NCI-H2107 treated with DMSO at 0.1 percent for 48 hours (cell line): Measurements from ENCODE around the gene TUBGCP2.

Source experiments
- DNase-seq: peaks from one replicate; lab custom pipeline; 2025; ENCODE audit not compliant: unreplicated experiment; lab: John Stamatoyannopoulos, UW

The TUBGCP2 gene

GRCh38 chr10:133342942-133343341, 34.3 kb upstream of the TUBGCP2 start:
- no peak for DNase-seq

- DNase-seq = no peak
These were observed 33.3 kb upstream of the TUBGCP2 start for GRCh38 chr10:133341983-133342382.

- no peak for DNase-seq
These were observed 31.2 kb upstream of the TUBGCP2 start for GRCh38 chr10:133339708-133340380.

- no peak for DNase-seq
These were observed 29.7 kb upstream of the TUBGCP2 start for GRCh38 chr10:133338080-133339071.

- DNase-seq = no peak
These were observed 28.7 kb upstream of the TUBGCP2 start for GRCh38 chr10:133337370-133337725.

GRCh38 chr10:133336577-133337369, 28.1 kb upstream of the TUBGCP2 start, which contains the start of gene CALY:
CALY (minus strand) TSS chr10:133336896; CDS start chr10:133328989, 7,907 bp downstream.
- no peak for DNase-seq

GRCh38 chr10:133336118-133336576, 27.5 kb upstream of the TUBGCP2 start:
- no peak for DNase-seq

- no peak for DNase-seq
These were observed 26.8 kb upstream of the TUBGCP2 start for GRCh38 chr10:133335246-133336117.

- DNase-seq = no peak
These were observed 26.0 kb upstream of the TUBGCP2 start for GRCh38 chr10:133334503-133335245.

- no peak for DNase-seq
These were observed 24.4 kb upstream of the TUBGCP2 start for GRCh38 chr10:133332936-133333699.

GRCh38 chr10:133329491-133330202, 21.0 kb upstream of the TUBGCP2 start:
- DNase-seq = peak; percentile 33

GRCh38 chr10:133328358-133329343, 20.0 kb upstream of the TUBGCP2 start:
- no peak for DNase-seq

- no peak for DNase-seq
These were observed 19.1 kb upstream of the TUBGCP2 start for GRCh38 chr10:133327651-133328357.

GRCh38 chr10:133326745-133327650, 18.3 kb upstream of the TUBGCP2 start:
- no peak for DNase-seq

- no peak for DNase-seq
These were observed 17.5 kb upstream of the TUBGCP2 start for GRCh38 chr10:133326223-133326551.
